Glomerular endothelial cell (primary cell): ENCODE measurements around the gene NDUFB10. TPM values are rescaled to one million over a fixed set of nuclear protein-coding genes. Genes with fewer than 3 reads are reported as not detected.
"Not testable (repeated sequence)": the region's sequence is repeated elsewhere in the genome, so short reads cannot be mapped to it uniquely, and the experiment has no call there.

Source experiments
- DNase-seq: peaks from one replicate; pipeline ENCODE4 v3.0.0-alpha.2; 2011; ENCODE audit warnings: low read depth, low spot score; ENCODE audit errors: extremely low read depth
- total RNA-seq: library from RNA; depleted of rRNA; stranded (reverse); fragments of >200 nt; gene quantifications from 2 replicates; pipeline ENCODE4 v1.2.3, GENCODE V29; 2015

Gene NDUFB10
- total RNA-seq, 1 donor from 2014 or later, result 262 TPM

- no peak for DNase-seq
Observed at GRCh38 chr16:1944612-1945199, 14.6 kb upstream of the NDUFB10 start.

- no peak for DNase-seq
Observed at GRCh38 chr16:1945559-1946391, 13.6 kb upstream of the NDUFB10 start.

GRCh38 chr16:1946495-1947368 lies 12.6 kb upstream of the NDUFB10 start:
- DNase-seq, result no peak

GRCh38 chr16:1947369-1947670 lies 12.0 kb upstream of the NDUFB10 start:
- no peak for DNase-seq

GRCh38 chr16:1949507-1949906 lies 9.8 kb upstream of the NDUFB10 start:
- DNase-seq, result no peak

- no peak for DNase-seq
Observed at GRCh38 chr16:1950047-1950446, 9.3 kb upstream of the NDUFB10 start.

- no peak for DNase-seq
Observed at GRCh38 chr16:1950559-1950958, 8.8 kb upstream of the NDUFB10 start.

- DNase-seq, result no peak
Observed at GRCh38 chr16:1953734-1954133, 5.6 kb upstream of the NDUFB10 start.

- not testable (repeated sequence) for DNase-seq
Observed at GRCh38 chr16:1957434-1958142, 1.8 kb upstream of the NDUFB10 start.

GRCh38 chr16:1958143-1958491 lies 1.2 kb upstream of the NDUFB10 start:
- DNase-seq, result not testable (repeated sequence)

GRCh38 chr16:1958715-1959268 lies 546 bp upstream of the NDUFB10 start:
- no peak for DNase-seq

- no peak for DNase-seq
Observed at GRCh38 chr16:1960665-1961630, 1.6 kb downstream of the NDUFB10 start.

GRCh38 chr16:1961651-1962067 lies 2.3 kb downstream of the NDUFB10 start:
- DNase-seq, result no peak

- not testable (repeated sequence) for DNase-seq
Observed at GRCh38 chr16:1962161-1963153, 3.1 kb downstream of the NDUFB10 start.

GRCh38 chr16:1963806-1964505 lies 4.6 kb downstream of the NDUFB10 start:
- DNase-seq, result no peak

GRCh38 chr16:1964506-1965395 lies 5.4 kb downstream of the NDUFB10 start, which contains the start of gene RPS2:
Gene RPS2 (minus strand): TSS chr16:1964826. CDS start chr16:1964625, 201 bp downstream.
- peak; percentile 87 for DNase-seq
